Heart right ventricle (tissue), 16 donors: ENCODE measurements around the gene SLC1A3. TPM values are rescaled to one million over a fixed set of nuclear protein-coding genes. Genes with fewer than 3 reads are reported as not detected.

Experiments used
- ATAC-seq, 8 donors: fragments of 200-7000 bp; cut with Tn5 transposase; one replicate each; pipeline ENCODE4 v1.9.1; 2020; ENCODE audit warnings: mild to moderate bottlenecking in 8 of 8, moderate library complexity in 8 of 8, moderate number of reproducible peaks in 1 of 8
- DNase-seq, 2 donors: peaks; one replicate each; pipeline ENCODE4 v3.0.0-alpha.2; 2020
- H3K27ac ChIP-seq, 10 donors: fragments of 200-600 bp; sonication (generic) in 2 of 10; one replicate each; pipeline versions ENCODE4 v1.5.0 to v1.8.0; 2020 to 2022; ENCODE audit warnings: mild to moderate bottlenecking in 3 of 10
- H3K27me3 ChIP-seq, 7 donors: fragments of 200-600 bp; one replicate each; pipeline ENCODE4 v1.8.0; 2021 to 2022; ENCODE audit warnings: mild to moderate bottlenecking in 2 of 7
- H3K36me3 ChIP-seq, 9 donors: fragments of 200-600 bp; sonication (generic) in 1 of 9; one replicate each; pipeline versions ENCODE4 v1.5.0 to v1.8.0; 2020 to 2022; ENCODE audit warnings: mild to moderate bottlenecking in 2 of 9
- H3K4me1 ChIP-seq, 9 donors: fragments of 200-600 bp; sonication (generic) in 1 of 9; one replicate each; pipeline versions ENCODE4 v1.5.0 to v1.8.0; 2020 to 2022; ENCODE audit warnings: mild to moderate bottlenecking in 4 of 9
- H3K4me3 ChIP-seq, 10 donors: fragments of 200-600 bp; sonication (generic) in 2 of 10; one replicate each; pipeline versions ENCODE4 v1.5.0 to v1.8.0; 2020 to 2022; ENCODE audit warnings: mild to moderate bottlenecking in 7 of 10, moderate library complexity in 2 of 10
- H3K9me3 ChIP-seq, 11 donors: fragments of 200-600 bp in 10 of 11; sonication (generic) in 2 of 11; one replicate each; pipeline versions ENCODE4 v1.5.0 to v1.8.0; 2013 to 2022; ENCODE audit warnings: mild to moderate bottlenecking in 2 of 11, control low read depth in 1 of 11, moderate library complexity in 1 of 11
- CTCF ChIP-seq, 9 donors: fragments of 200-600 bp; sonication (generic) in 2 of 9; IDR thresholded peaks; one replicate each; pipeline versions ENCODE4 v1.5.0 to v1.8.0; 2021 to 2022; ENCODE audit warnings: antibody characterized with exemption in 9 of 9, mild to moderate bottlenecking in 5 of 9, moderate library complexity in 1 of 9
- WGBS, 2 donors: extraction: QIAGEN DNeasy Blood & Tissue Kit; methylation state at CpG; one replicate each; pipeline ENCODE4 v1.1.7; 2013; ENCODE audit warnings: inconsistent platforms in 1 of 2; 5-methylcytosine and 5-hydroxymethylcytosine counted together
- intact Hi-C, 10 donors: fragments of 100-400 bp; cut with DNase I; formaldehyde crosslinking; loops; one replicate each; pipeline versions ENCODE4 v1.11.1 to v1.14.2; 2022
- polyA plus RNA-seq, 2 donors: library from polyadenylated mRNA; stranded (reverse); fragments of 200-250 nt; gene quantifications; one replicate each; pipeline ENCODE4 v1.2.3, GENCODE V29; 2013
- total RNA-seq, 10 donors: library from RNA; stranded (reverse); fragmentation: NEBNext Ultra II Directional in 3 of 10; extraction: Animal tissue kit (Norgen Biotek cat#: 25700) in 3 of 10; gene quantifications; one replicate each; pipeline versions ENCODE4 v1.2.1 to v1.2.4, GENCODE V29; 2021 to 2023
- donor health status: Arrhythmogenic right ventricular cardiomyopathy.
- donor health status: ischemic (EF 13 %, LVEDD 7.1; RV severe dilation, severe dysfunction).
- donor health status: healthy with polysubstance abuse.
- donor health status: DM: no; HTN: yes; CAD: no.
- donor health status: DM: no; HTN: no; CAD: no.
- donor health status: ischemic (EF 25% LVEDD 6.9; RV normal size, moderate dysfunction).
- donor health status: ischemic (EF 25% LVEDD 5.7; RV mildly dilated, moderate dysfunction).
- donor health status: healthy.
- donor health status: DM: yes; HTN: yes; CAD: no.
- donor health status: Ischemic cardiomyopathy.
- donor health status: ischemic (EF 35%, LVEDD 5.7; RV mildly dilated, moderate dysfunction).
- donor health status: nonischemic (EF 11% LVEDD 7.7; RV severe dilation, severe dysfunction).
- donor health status: DM: yes; HTN: yes; CAD: no.
- donor health status: PGD.
- donor health status: ischemic (EF 29% LVEDD 5.4; RV normal size, mild dysfunction).
- donor health status: nonischemic (EF 23%, LVEDD 6.1; RV moderate dilation, normal function).

Gene SLC1A3
- total and polyA plus RNA-seq, 12 donors, result 39.5 to 83.6 (median 58.5) TPM

- Histone ChIP-seq H3K36me3 (no peaks in the 10 kb centered on the region), H3K4me3 (no peak overlapping the region), H3K9me3 (peaks cover 0 to 20% (median 3%) of the 10 kb centered on the region in 11 donors), H3K4me1 (peaks cover 0 to 43% (median 20%) of the 10 kb centered on the region in 9 donors), H3K27ac (peak overlapping the region in 6 of 10 donors; percentile 42 to 73 (median 62)), H3K27me3 (no peaks in the 10 kb centered on the region)
- WGBS, 2 donors, result 18 to 28% methylated on average over 1 of the region's 1 CpG
- ATAC-seq (peak; percentile 75 to 93 (median 83)), DNase-seq (peak in 1 of 2 donors; percentile 36)
- intact Hi-C loops, result no loop called here
- TF ChIP-seq CTCF (IDR thresholded peaks at IDR 0.05), result no peak
These were observed 97.7 kb downstream of the SLC1A3 start for GRCh38 chr5:36704131-36704530.

- no peak for ATAC-seq
- intact Hi-C loops, result no loop called here
- no peak for TF ChIP-seq CTCF (IDR thresholded peaks at IDR 0.05)
- peaks cover 0 to 41% (median 20%) of the 10 kb centered on the region in 9 donors for H3K4me1 ChIP-seq
- DNase-seq, result no peak
- H3K36me3 ChIP-seq, result no peaks in the 10 kb centered on the region
- H3K9me3 ChIP-seq, result peaks cover 0 to 20% (median 3%) of the 10 kb centered on the region in 11 donors
- H3K27me3 ChIP-seq, result no peaks in the 10 kb centered on the region
- peak overlapping the region in 7 of 10 donors; percentile 22 to 64 (median 46) for H3K27ac ChIP-seq
- 34 to 46% methylated on average over 3 of the region's 3 CpGs for WGBS, 2 donors
- no peak overlapping the region for H3K4me3 ChIP-seq
These were observed 98.6 kb downstream of the SLC1A3 start for GRCh38 chr5:36705055-36705454.

- Histone ChIP-seq H3K36me3 (no peaks in the 10 kb centered on the region), H3K27me3 (no peaks in the 10 kb centered on the region), H3K4me1 (peaks cover 0 to 31% (median 14%) of the 10 kb centered on the region in 9 donors), H3K27ac (no peak overlapping the region), H3K4me3 (no peak overlapping the region), H3K9me3 (peaks cover 0 to 20% (median 3%) of the 10 kb centered on the region in 11 donors)
- intact Hi-C loops, result no loop called here
- no peak for ATAC-seq
- TF ChIP-seq CTCF (IDR thresholded peaks at IDR 0.05), result no peak
- WGBS, 2 donors, result 51 to 54% methylated on average over 4 of the region's 4 CpGs
- no peak for DNase-seq
These were observed 100.3 kb downstream of the SLC1A3 start for GRCh38 chr5:36706662-36707061.

- no peaks in the 10 kb centered on the region for H3K27me3 ChIP-seq
- ATAC-seq (no peak), DNase-seq (no peak)
- H3K4me3 ChIP-seq, result no peak overlapping the region
- 82 to 88% methylated on average over 5 of the region's 5 CpGs for WGBS, 2 donors
- no peak overlapping the region for H3K27ac ChIP-seq
- H3K4me1 ChIP-seq, result peaks cover 0 to 10% (median 7%) of the 10 kb centered on the region in 9 donors
- no peaks in the 10 kb centered on the region for H3K36me3 ChIP-seq
- peak in 4 of 9 donors; percentile 7 to 23 (median 15) for TF ChIP-seq CTCF (IDR thresholded peaks at IDR 0.05)
- peaks cover 0 to 17% (median 3%) of the 10 kb centered on the region in 11 donors for H3K9me3 ChIP-seq
- intact Hi-C loops, result no loop called here
These were observed 102.6 kb downstream of the SLC1A3 start for GRCh38 chr5:36708996-36709395.
